HG03575 (cell line): ENCODE data around the gene VWA5B2.

Source experiments
- ATAC-seq: cut with Tn5 transposase; IDR thresholded peaks from one replicate; pipeline ENCODE4 v1.9.1; 2021; ENCODE audit not compliant: unreplicated experiment, insufficient number of reproducible peaks, low FRiP score; ENCODE audit errors: extremely low read depth

Gene VWA5B2

DNA sequence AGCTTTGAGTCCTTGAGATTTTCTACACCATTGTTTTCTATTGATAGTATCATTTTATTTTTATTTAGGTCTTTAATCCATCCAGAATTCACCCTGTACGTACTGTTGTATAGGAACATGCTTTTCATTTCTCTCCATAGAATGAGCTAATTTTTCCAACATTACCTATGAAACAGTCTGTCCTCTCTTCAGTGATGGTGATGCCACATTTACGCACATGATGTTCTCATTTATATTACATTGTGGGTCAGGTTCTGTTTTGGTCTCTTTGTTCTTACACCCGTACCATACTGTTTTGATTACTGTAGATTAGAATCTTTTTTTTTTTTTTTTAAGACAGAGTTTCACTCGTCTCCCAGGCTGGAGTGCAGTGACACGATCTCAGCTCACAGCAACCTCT, 17.7 kb upstream of the VWA5B2 start:
- ATAC-seq: no peak

- ATAC-seq: no peak
These were observed 10.6 kb upstream of the VWA5B2 start for GRCh38 chr3:184218814-184219213.

DNA sequence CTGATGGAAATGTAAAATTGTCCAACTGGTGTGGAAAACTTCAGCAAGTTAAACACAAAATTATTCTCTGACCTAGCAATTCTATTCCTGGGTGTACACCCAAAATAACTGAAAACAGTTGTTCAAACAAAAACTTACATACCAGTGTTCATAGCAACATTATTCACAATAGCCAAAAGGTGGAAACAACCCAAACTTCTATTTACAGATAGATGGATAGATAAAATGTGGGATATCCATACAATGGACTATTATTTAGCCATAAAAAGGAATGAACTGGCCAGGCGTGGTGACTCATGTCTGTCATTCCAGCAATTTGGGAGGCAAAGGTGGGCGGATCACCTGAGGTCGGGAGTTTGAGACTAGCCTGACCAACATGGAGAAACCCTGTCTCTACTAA, 6.9 kb upstream of the VWA5B2 start:
- no peak for ATAC-seq

GRCh38 chr3:184223946-184224345, 5.4 kb upstream of the VWA5B2 start:
- ATAC-seq: no peak

DNA sequence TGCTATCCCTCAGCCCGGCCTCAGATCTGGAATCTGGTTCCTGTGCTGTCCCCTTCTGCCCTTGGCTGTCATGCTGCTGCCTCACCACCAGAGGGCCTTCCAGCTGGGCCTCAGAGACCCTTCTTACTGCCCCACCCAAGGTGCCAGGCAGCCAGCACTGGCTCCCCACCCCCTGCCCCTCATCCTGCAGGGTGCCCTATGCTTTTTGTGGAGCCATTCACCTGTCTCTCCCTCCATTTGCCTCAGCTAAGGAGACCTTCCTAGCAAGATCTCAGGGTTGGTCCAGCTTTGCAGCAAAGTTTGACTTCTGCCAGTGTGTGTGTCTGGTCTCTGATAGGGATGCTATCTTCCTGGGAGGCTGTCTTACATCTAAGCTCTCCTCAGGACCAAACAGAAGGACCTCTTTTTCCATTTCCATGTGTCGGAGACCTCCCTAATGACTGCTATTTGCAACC, 1.9 kb upstream of the VWA5B2 start:
- no peak for ATAC-seq

DNA sequence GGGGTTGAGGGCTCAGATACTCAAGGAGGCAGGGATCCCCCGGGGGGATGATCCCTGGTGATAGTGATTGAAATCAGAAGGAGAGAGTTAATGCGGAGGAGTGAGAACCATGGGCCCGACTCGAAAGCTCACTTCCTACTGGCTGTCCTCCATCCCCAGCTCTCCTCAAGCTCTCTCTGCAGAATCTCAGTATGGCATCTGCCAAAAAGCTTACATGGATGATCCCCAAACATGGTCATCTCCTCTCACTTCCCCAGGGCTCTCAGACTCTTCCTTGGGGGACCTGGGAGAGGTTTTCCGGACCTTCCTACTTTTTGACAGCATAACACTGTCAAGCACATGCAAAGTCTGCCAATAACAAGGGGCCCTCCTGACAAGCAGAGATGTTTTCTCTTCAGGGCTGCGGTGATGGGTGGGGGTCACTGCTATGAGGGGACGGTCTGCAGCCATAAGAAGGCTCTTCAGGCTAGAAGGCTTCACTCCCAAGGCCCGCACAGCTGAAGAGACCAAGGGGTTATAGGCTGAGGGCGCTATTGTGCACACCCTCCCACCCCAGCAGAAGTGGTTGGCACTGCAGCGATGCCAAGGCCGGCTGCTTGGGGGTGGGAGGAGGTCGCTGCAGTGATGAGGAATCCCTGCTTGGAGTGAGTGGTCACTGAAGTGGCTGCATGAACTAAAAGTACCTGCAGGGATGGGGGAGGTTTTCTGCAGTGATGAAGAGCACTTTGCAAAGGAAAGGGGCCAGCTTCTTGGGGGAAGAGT, 828 bp upstream of the VWA5B2 start:
- ATAC-seq: no peak

GRCh38 chr3:184230081-184230602, 757 bp downstream of the VWA5B2 start:
- no peak for ATAC-seq

GRCh38 chr3:184230603-184231528, 1.5 kb downstream of the VWA5B2 start:
- no peak for ATAC-seq

- ATAC-seq: no peak
These were observed 2.3 kb downstream of the VWA5B2 start for GRCh38 chr3:184231671-184232070.

- no peak for ATAC-seq
These were observed 3.9 kb downstream of the VWA5B2 start for GRCh38 chr3:184233127-184233843.

DNA sequence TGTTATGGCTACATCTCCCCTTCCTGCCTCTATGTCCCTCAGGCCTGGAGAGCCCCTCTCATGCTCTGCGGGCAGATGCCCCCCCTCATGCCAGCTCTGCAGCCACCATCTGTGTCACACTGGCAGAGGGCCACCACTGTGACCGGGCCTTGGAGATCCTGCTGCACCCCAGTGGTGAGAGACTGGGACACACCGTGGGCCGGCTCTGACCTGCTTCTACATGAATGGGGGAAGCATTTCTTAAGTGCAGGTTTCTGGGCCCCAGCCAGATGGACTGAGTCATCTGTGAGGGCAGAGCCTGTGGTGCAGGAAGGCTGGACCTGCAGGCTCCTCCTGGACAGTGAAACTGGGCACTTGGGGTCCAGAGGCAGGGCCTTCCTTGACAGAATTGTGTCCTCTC, 4.8 kb downstream of the VWA5B2 start:
- ATAC-seq: no peak

- ATAC-seq: no peak
These were observed 5.4 kb downstream of the VWA5B2 start for GRCh38 chr3:184234671-184235380.

GRCh38 chr3:184235381-184236032, 6.1 kb downstream of the VWA5B2 start:
- no peak for ATAC-seq

DNA sequence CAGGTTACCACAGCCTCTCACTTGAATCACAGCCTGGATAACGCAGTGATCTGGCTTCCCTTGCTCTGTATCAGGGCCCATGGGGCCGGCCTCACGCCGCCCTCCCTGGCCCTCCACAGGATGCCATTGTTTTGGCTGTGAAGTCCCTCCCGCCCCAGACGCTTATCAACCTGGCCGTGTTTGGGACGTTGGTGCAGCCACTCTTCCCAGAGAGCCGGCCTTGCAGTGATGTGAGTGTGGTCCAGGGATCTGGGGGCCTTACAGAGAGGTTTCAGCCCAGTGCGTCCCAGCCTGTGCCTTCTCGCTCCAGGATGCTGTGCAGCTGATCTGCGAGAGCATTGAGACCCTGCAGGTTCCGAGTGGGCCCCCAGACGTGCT, 6.6 kb downstream of the VWA5B2 start:
- no peak for ATAC-seq

- ATAC-seq: no peak
These were observed 7.3 kb downstream of the VWA5B2 start for GRCh38 chr3:184236636-184237035.

DNA sequence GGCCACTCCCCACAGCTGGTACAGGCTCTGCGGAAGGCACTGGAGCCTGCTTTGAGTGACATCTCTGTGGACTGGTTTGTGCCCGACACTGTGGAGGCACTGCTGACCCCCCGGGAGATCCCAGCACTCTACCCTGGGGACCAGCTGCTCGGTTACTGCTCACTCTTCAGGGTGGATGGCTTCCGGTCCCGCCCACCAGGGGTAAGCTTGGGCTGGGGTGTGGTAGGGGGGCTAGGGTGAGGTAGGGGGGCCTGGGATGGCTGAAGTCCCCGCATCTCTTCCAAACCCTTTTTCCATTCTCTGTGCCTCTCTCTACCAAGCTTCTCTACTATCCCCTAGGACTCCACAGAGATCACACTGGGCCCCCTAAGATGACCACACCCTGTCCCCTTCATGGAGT, 7.8 kb downstream of the VWA5B2 start:
- no peak for ATAC-seq

DNA sequence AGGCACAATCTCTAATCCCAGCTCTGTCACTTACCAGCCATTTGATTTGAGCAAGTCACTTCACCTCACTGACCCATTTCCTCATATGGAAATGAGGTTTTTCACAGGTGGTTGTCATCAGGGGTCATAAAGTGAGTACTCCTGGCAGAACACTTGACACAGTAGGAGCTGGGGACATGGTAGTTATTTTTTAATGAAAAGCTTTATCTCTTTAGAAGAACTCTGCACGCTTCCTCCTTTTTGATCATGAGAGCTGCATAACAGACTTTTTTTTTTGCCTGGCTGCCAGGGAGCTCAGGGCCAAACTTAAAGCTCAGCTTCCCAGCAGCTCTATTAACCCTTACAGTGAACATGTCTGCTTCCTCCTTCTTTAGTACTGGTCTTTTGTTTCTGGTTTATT, 8.4 kb downstream of the VWA5B2 start:
- ATAC-seq: no peak

DNA sequence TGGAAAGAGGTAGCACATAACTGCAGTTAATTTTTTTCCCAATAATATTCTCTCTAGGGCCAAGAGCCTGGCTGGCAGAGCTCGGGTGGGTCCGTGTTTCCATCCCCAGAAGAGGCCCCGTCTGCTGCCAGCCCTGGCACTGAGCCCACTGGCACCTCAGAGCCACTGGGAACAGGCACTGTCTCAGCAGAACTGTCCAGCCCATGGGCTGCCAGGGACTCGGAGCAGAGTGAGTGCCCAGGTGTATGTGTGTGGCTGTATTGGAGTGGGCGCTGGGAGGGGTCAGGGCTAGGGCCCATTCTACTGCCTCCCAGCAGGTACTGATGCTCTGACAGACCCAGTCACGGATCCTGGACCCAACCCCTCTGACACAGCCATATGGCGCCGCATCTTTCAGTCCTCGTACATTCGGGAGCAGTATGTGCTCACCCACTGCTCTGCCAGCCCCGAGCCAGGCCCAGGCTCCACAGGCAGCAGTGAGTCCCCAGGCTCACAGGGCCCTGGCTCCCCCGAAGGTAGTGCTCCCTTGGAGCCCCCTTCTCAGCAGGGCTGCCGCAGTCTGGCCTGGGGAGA, 8.9 kb downstream of the VWA5B2 start:
- ATAC-seq: no peak
